HepG2 (cell line): Measurements from ENCODE around the gene CCDC181. TPM values are rescaled to one million over a fixed set of nuclear protein-coding genes. Genes with fewer than 3 reads are reported as not detected.

Experiments
- ARNT2 ChIP-seq: sonication (generic); formaldehyde crosslinking; IDR thresholded peaks from 2 replicates; pipeline ENCODE4 v1.8.0; 2022; ENCODE audit warnings: mild to moderate bottlenecking, low read depth, missing genetic modification reagents, moderate library complexity
- FOXO1 ChIP-seq: sonication (generic); formaldehyde crosslinking; IDR thresholded peaks from 2 replicates; pipeline ENCODE4 v1.4.0; 2020; ENCODE audit warnings: missing genetic modification reagents
- HNF1B ChIP-seq: sonication (generic); formaldehyde crosslinking; IDR thresholded peaks from 2 replicates; pipeline ENCODE4 v1.5.1; 2020; ENCODE audit warnings: mild to moderate bottlenecking, moderate library complexity, missing genetic modification reagents
- JDP2 ChIP-seq: sonication (generic); formaldehyde crosslinking; IDR thresholded peaks from 2 replicates; pipeline ENCODE4 v1.8.1; 2022; ENCODE audit warnings: missing genetic modification reagents, borderline replicate concordance
- KDM6A ChIP-seq: IDR thresholded peaks from 2 replicates; pipeline ENCODE4 v1.6.1; 2016; ENCODE audit warnings: low read depth
- KLF12 ChIP-seq: sonication (generic); formaldehyde crosslinking; IDR thresholded peaks from 2 replicates; pipeline ENCODE4 v1.4.0; 2020; ENCODE audit warnings: missing genetic modification reagents, borderline replicate concordance
- KLF15 ChIP-seq: sonication (generic); formaldehyde crosslinking; IDR thresholded peaks from 2 replicates; pipeline ENCODE4 v1.8.1; 2023; ENCODE audit warnings: borderline replicate concordance, mild to moderate bottlenecking, inconsistent platforms, missing genetic modification reagents, mixed read lengths
- MYC ChIP-seq: sonication (generic); formaldehyde crosslinking; IDR thresholded peaks from 2 replicates; pipeline ENCODE4 v1.9.0; 2021; ENCODE audit warnings: missing genetic modification reagents, borderline replicate concordance
- MYPOP ChIP-seq: sonication (generic); formaldehyde crosslinking; IDR thresholded peaks from 2 replicates; pipeline ENCODE4 v1.8.1; 2023; ENCODE audit warnings: mild to moderate bottlenecking, moderate library complexity, missing genetic modification reagents
- PHF8 ChIP-seq: sonication (generic); formaldehyde crosslinking; IDR thresholded peaks from 2 replicates; pipeline ENCODE4 v1.5.0; 2020; ENCODE audit warnings: missing genetic modification reagents
- RAD21 ChIP-seq: fragments of 450-650 bp; formaldehyde crosslinking; IDR thresholded peaks from 2 replicates; pipeline ENCODE4 v1.5.0; 2020; ENCODE audit warnings: mild to moderate bottlenecking
- SIX1 ChIP-seq: sonication (generic); formaldehyde crosslinking; IDR thresholded peaks from 2 replicates; pipeline ENCODE4 v1.4.0; 2020; ENCODE audit warnings: missing genetic modification reagents, borderline replicate concordance
- TOPORS ChIP-seq: sonication (generic); formaldehyde crosslinking; IDR thresholded peaks from 2 replicates; pipeline ENCODE4 v1.8.0; 2023; ENCODE audit warnings: mild to moderate bottlenecking, missing genetic modification reagents
- ZNF501 ChIP-seq: sonication (generic); formaldehyde crosslinking; IDR thresholded peaks from 2 replicates; pipeline ENCODE4 v1.5.1; 2020; ENCODE audit warnings: mild to moderate bottlenecking, moderate library complexity, missing genetic modification reagents
- ZNF546 ChIP-seq: sonication (generic); formaldehyde crosslinking; conservative IDR thresholded peaks from 2 replicates; pipeline ENCODE4 v1.8.1; 2023; ENCODE audit warnings: mild to moderate bottlenecking, missing genetic modification reagents
- ZNF549 ChIP-seq: sonication (generic); formaldehyde crosslinking; IDR thresholded peaks from 2 replicates; pipeline ENCODE4 v1.5.0; 2020; ENCODE audit warnings: missing genetic modification reagents
- ZNF556 ChIP-seq: sonication (generic); formaldehyde crosslinking; IDR thresholded peaks from 2 replicates; pipeline ENCODE4 v1.4.0; 2020; ENCODE audit warnings: mild to moderate bottlenecking, missing genetic modification reagents, borderline replicate concordance
- ZNF605 ChIP-seq: sonication (generic); formaldehyde crosslinking; IDR thresholded peaks from 2 replicates; pipeline ENCODE4 v1.8.0; 2022; ENCODE audit warnings: mild to moderate bottlenecking, missing genetic modification reagents
- ZNF616 ChIP-seq: sonication (generic); formaldehyde crosslinking; IDR thresholded peaks from 2 replicates; pipeline ENCODE4 v1.5.0; 2020; ENCODE audit warnings: low read depth, mild to moderate bottlenecking, missing genetic modification reagents
- ZNF83 ChIP-seq: sonication (generic); formaldehyde crosslinking; IDR thresholded peaks from 2 replicates; pipeline ENCODE4 v1.4.0; 2020; ENCODE audit warnings: missing genetic modification reagents, mild to moderate bottlenecking, borderline replicate concordance
- ZSCAN21 ChIP-seq: sonication (generic); formaldehyde crosslinking; IDR thresholded peaks from 2 replicates; pipeline ENCODE4 v1.8.0; 2022; ENCODE audit warnings: mild to moderate bottlenecking, missing genetic modification reagents, moderate library complexity, borderline replicate concordance
- polyA plus RNA-seq, 8 experiments: library from polyadenylated mRNA; depleted of rRNA in 3 of 8; stranded (reverse) in 7 of 8; unstranded in 1 of 8; fragments of >200 nt; fragmentation: Illumina TruSeq in 4 of 8; extraction: Trizol in 4 of 8; gene quantifications; 2 replicates each; pipeline versions ENCODE4 v1.2.1 to v1.2.3, GENCODE V29; 2011 to 2016; ENCODE audit warnings: low read depth in 4 of 8, missing spikeins in 1 of 8, mixed read lengths in 1 of 8; ENCODE audit not compliant: insufficient read depth in 1 of 8
- total RNA-seq, 5 experiments: library from RNA; depleted of rRNA; stranded (reverse); fragments of >200 nt; fragmentation: Illumina TruSeq; extraction: Trizol; gene quantifications; 2 replicates each; pipeline ENCODE4 v1.2.3, GENCODE V29; 2016; ENCODE audit warnings: low read depth in 1 of 5
- TF ChIP-seq, protein P1 (sequence below): sonication (generic); formaldehyde crosslinking; IDR thresholded peaks from 2 replicates; pipeline ENCODE4 v1.5.0; 2020; ENCODE audit warnings: mild to moderate bottlenecking, missing genetic modification reagents

Gene CCDC181
- total and polyA plus RNA-seq, 2 of the 13 experiments (the other 11 are each of a cell fraction or from before 2014, with no cell fraction given), result 0.07 TPM; not detected in 1

GRCh38 chr1:169367686-169368405, 59.4 kb downstream of the CCDC181 start, which contains the start of the genes BLZF1 and NME7 (continued):
- no peak for TF ChIP-seq KDM6A (CRISPR knock-in tag)
- TF ChIP-seq ZNF556 (CRISPR knock-in tag), result no peak
- no peak for TF ChIP-seq TOPORS
- no peak for TF ChIP-seq KLF15
- TF ChIP-seq RAD21 (CRISPR knock-in tag), result no peak
- peak; percentile 77 for TF ChIP-seq ZNF501
- peak; percentile 77 for TF ChIP-seq PHF8 (CRISPR knock-in tag)
- no peak for TF ChIP-seq KLF12 (CRISPR knock-in tag)
- TF ChIP-seq JDP2, result no peak
- peak; percentile 78; the same call in 1 of the 2 replicates for TF ChIP-seq MYC (CRISPR knock-in tag)
- peak; percentile 57; the same call in 1 of the 2 replicates for TF ChIP-seq ZNF605 (CRISPR knock-in tag)
- TF ChIP-seq, protein P1, sequence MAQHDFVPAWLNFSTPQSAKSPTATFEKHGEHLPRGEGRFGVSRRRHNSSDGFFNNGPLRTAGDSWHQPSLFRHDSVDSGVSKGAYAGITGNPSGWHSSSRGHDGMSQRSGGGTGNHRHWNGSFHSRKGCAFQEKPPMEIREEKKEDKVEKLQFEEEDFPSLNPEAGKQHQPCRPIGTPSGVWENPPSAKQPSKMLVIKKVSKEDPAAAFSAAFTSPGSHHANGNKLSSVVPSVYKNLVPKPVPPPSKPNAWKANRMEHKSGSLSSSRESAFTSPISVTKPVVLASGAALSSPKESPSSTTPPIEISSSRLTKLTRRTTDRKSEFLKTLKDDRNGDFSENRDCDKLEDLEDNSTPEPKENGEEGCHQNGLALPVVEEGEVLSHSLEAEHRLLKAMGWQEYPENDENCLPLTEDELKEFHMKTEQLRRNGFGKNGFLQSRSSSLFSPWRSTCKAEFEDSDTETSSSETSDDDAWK (CRISPR knock-in tag), result no peak
- TF ChIP-seq ZNF546, result no peak
- TF ChIP-seq FOXO1, result no peak
- no peak for TF ChIP-seq ZNF616 (CRISPR knock-in tag)
- TF ChIP-seq SIX1 (CRISPR knock-in tag), result no peak
- TF ChIP-seq MYPOP (CRISPR knock-in tag), result no peak
- TF ChIP-seq ZNF83 (CRISPR knock-in tag), result no peak
- peak; percentile 75; the same call in 1 of the 2 replicates for TF ChIP-seq HNF1B
- no peak; the same call in 1 of the 2 replicates for TF ChIP-seq ARNT2 (CRISPR knock-in tag)
- TF ChIP-seq ZSCAN21 (CRISPR knock-in tag), result peak; percentile 25; the same call in 1 of the 2 replicates
- TF ChIP-seq ZNF549 (CRISPR knock-in tag), result no peak
